Fibroblast of skin of back (primary cell): Measurements from ENCODE around the gene SRGAP1.

ENCODE experiments used
- DNase-seq: peaks from one replicate; pipeline ENCODE4 v3.0.0-alpha.2; 2013

Gene SRGAP1

DNA sequence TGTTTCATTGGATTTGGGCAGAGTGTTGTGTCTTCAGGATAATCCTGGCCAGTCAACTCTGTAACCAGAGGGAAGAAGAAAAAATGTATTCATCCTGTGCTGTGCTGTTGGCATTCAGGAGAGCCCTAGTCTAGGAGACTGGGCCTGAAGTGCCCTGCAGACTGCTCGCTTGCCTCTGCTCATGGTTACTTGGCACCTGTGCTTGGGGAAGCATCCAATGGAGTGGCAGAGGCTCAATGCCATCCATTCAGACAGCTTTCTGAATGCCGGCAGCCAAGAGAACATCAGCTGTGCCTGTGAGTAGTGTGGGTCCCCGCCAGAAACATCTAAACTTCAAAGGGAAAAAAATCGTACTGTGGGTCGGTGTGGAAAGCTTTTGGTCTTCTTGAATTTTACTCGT, 124.2 kb downstream of the SRGAP1 start:
- no peak for DNase-seq

- DNase-seq = no peak
Observed at GRCh38 chr12:63976902-63977395, 132.4 kb downstream of the SRGAP1 start.

- no peak for DNase-seq
Observed at GRCh38 chr12:63977441-63977840, 132.9 kb downstream of the SRGAP1 start.

- peak; percentile 81 for DNase-seq
Observed at GRCh38 chr12:63978519-63978918, 134.0 kb downstream of the SRGAP1 start.

- DNase-seq = no peak
Observed at GRCh38 chr12:63980211-63980610, 135.7 kb downstream of the SRGAP1 start.

DNA sequence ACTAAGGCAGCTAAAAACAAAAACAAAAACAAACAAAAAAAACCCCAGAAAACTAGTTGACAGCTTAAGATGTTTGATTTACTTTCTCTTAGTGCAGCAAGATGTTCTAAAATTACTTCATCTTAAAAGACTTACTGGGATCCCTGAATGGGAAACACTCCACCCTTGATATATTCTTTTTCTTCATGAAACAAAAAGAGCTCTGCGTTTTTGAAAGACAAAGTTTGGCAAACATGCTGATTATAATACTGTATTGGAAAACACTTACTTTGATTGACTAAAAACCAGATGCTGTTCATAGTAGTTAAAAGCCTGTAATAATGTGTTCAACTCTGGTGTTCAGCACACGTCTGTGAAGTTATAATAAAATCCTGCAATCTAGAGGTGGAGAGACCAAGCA, 136.8 kb downstream of the SRGAP1 start:
- DNase-seq = no peak

- DNase-seq = no peak
Observed at GRCh38 chr12:63982604-63983295, 138.2 kb downstream of the SRGAP1 start.

- no peak for DNase-seq
Observed at GRCh38 chr12:63985456-63985855, 141.0 kb downstream of the SRGAP1 start.

DNA sequence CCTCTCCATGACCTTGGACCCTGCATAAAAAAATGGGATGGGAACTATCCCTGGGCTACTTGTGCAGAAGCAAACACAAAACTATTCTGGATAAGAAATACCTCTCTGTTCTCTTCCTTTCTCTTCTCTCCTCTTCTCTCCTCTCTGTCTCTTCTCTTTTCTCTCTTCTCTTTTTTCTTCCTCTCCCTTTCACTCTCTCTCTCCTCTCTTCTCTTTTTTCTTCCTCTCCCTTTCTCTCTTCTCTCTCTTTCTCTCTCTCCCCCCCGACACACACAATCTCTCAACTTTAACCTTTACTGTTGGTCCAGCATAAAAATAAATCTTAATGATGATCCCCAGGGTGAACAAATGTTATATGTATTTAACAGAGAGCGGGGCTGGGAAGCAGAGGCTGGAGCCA, 141.4 kb downstream of the SRGAP1 start:
- DNase-seq = no peak

GRCh38 chr12:63989301-63989845, 144.9 kb downstream of the SRGAP1 start:
- peak; percentile 34 for DNase-seq

DNA sequence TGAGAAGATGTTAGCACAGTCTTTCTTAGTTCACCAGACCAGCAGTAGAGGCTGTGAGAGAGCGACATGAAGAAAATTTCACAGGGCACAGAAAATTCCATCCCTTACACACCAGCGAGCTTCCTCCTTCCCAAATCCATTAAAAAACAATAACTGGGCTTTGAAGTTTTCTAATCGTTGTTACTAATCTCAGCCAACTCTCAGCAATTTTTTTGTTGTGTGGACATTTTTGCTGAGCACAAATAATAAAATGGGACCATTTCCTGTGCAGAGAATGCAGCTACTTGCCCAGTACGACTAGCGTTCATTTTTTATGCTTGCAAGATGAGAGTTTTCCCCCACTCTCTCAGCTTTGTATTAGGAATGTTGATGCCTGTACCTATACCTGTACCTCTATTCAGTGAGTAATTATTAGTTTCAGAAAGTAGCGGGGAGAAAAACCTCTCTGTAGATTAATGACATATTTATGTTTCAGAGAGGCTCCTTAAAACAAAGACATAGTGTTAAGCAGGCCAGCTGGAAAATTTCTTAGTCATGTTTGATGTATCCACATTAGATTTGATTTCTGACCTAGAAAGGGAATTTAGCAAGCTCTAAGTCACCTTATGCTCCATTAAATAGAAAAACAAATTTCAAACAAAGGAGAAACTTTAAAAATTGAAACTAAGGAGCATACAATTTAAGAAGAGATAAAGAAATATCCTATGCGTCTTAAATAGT, 146.5 kb downstream of the SRGAP1 start:
- no peak for DNase-seq

DNA sequence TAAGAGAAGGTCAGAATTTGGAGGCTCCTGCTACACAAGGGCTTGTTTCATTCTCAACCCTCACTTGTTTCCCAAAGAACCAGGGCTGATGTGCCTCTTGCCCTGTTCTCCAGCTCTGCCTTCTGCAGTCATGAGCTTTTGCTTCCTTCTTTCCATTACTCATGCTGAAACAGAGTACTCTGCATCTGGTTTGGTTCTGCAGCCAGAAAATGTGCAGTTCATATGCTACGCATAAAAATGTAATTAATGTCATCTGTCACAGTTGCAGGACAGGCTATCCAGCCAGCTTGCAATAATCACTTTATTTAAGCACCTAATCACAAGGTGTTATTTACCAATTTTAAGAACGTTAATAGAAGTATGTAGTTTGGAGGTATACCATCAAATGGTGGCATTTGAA, 150.2 kb downstream of the SRGAP1 start:
- DNase-seq = no peak

- no peak for DNase-seq
Observed at GRCh38 chr12:63995512-63995911, 151.0 kb downstream of the SRGAP1 start.

GRCh38 chr12:63996556-63996955, 152.1 kb downstream of the SRGAP1 start:
- DNase-seq = no peak

DNA sequence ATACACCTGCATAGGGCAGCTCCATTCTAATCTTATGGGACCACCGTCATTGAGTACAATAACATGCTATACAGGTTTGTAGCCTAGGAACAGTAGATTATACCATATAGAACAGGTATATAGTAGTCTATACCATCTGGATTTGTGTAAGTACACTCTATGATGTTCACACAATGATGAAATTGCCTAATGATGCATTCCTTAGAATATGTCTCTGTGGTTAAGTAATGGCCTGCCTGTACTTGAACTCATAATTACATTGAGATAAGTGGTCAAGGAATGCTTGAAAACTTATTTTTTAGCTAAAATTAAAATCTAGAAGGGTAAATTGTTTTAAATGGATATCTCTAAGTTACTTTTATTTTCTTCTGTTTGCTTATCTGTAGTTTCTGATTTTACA, 152.7 kb downstream of the SRGAP1 start:
- DNase-seq = no peak

DNA sequence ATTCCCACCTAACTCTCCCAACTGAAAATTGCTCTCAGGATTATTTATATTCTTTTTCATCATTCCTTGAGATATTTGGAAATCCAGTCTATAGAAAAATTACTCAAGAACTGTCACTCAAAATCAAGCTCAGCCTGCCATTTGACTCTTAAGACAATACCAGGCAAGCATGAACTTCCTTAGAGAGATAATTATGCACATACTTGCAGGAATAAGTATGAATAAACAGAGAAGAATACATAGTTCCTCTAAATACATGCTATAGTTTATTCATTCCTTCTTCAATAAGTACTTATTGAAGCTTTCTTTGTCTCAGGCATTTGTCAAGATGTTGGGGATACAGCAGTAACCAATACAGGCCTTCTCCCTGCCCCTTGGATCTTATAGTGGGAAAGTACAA, 154.1 kb downstream of the SRGAP1 start:
- no peak for DNase-seq

DNA sequence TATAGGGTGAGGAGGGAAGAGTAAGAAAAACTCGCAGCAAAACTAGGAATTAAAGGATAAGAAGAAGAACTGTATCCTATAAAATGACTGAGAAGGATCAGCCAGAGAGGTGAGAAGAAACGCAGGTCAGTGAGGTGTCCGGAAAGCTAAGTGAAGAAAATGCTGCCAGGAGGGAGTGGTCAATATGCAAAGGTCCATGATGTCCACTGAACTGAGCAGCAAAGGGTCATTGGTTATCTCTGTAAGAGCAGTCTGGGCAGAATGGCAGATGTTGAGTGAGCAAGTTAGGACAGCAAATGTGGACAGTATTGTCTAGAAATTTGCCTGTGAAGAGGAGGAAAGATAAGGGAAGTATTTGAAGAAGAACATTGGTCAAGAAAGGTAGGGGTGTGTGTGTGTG, 155.4 kb downstream of the SRGAP1 start:
- DNase-seq = no peak

GRCh38 chr12:64001439-64001838, 156.9 kb downstream of the SRGAP1 start:
- DNase-seq = no peak

DNA sequence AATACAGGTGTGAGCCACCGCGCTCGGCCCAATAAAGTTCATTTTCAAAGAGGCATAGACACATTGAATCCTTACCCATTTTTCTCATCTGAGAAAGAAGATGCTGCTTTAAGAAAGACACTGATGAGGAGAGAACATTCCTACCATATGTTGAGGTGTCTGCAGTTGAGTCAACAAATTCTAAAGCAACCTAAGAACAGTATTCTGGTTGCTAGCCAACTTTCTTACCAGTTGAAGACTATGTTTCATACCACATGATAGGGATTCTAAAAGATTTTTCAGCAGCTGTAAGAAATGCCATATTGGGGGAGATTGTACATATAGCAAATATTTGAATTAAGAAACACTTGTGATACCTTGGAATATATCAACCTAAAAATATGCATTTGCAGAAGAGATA, 160.1 kb downstream of the SRGAP1 start:
- peak; percentile 64 for DNase-seq

DNA sequence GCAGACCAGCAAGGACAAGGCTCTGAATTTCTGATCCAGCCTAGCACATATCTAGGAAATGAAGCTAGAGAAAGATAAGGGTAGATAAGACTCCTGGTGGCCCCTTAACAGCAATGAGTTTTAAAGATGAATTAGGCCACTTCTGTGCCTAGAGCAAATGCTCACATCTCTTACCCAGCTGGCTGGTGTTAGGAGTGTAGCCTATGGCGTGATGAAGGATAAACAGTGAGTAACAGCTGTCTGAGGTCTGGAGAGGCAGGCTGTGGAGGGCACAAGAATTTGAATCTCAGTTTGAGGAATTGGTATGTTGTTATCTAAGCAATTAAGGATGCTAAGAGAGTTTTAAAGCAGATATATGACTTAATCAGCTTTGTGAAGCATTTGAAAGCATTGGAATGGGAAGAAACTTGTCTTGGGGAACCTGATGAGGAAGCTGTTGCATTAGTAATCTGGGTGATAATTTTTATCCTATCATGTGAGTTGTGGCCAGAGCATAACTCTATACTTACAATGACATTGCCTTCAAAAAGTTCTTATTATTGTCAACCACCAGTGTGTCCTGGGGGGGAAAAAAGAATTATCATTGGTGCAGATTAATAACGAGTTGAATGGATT, 161.8 kb downstream of the SRGAP1 start:
- peak; percentile 91 for DNase-seq

DNA sequence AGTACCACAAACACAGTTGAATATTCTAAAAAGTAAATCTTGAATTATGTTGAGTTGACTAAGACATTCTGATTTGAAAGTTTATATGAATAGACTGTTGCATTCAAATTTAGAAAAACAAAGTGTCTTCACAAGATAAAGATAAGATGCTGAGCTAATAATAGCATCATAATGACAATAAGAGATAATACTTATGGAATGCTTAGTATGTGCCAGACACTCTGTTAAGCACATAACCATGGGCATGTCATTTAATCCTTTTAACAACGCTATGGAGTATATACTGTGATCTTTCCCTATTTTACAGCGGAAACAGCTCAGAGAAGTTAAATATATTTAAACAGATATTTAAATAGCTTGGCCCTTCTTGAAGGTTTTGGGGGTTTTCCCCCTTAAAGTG, 163.4 kb downstream of the SRGAP1 start:
- peak; percentile 73 for DNase-seq

GRCh38 chr12:64008596-64008995, 164.1 kb downstream of the SRGAP1 start:
- no peak for DNase-seq

GRCh38 chr12:64009321-64010068, 165.0 kb downstream of the SRGAP1 start:
- no peak for DNase-seq
